ENCODE results near the gene ADARB2. TPM values are rescaled to one million over a fixed set of nuclear protein-coding genes. Genes with fewer than 3 reads are reported as not detected.
A peak's percentile ranks its signal among the peaks of the same experiment; 100 is the strongest.

ADARB2 gene
- total and polyA plus RNA-seq, 4 donors = 0.22 to 1.3 (median 0.55) TPM

- H3K27ac ChIP-seq (ENCODE audit: low read depth in 1 of 2, low read length in 1 of 2) = no peak overlapping the region
- H3K27me3 ChIP-seq (ENCODE audit: control insufficient read depth in 3 of 3, insufficient read depth in 3 of 3, low read length in 2 of 3) = peaks cover 0 to 2% (median 0%) of the 10 kb centered on the region in 3 donors
- no peak for TF ChIP-seq CTCF (IDR thresholded peaks at IDR 0.05; ENCODE audit: control extremely low read depth, extremely low read depth)
- no peak overlapping the region for H3K9ac ChIP-seq (ENCODE audit: insufficient read depth in 1 of 2, low read length in 2 of 2)
- WGBS, 2 donors = 50 to 63% methylated on average over 9 of the region's 9 CpGs
- ATAC-seq (ENCODE audit: insufficient read depth, low FRiP score) = no peak
- H3K4me1 ChIP-seq (ENCODE audit: control insufficient read depth in 5 of 5, insufficient read depth in 5 of 5, low read length in 5 of 5) = peaks cover 0 to 15% (median 0%) of the 10 kb centered on the region in 5 donors
- peaks cover 0 to 3% (median 0%) of the 10 kb centered on the region in 4 donors for H3K9me3 ChIP-seq (ENCODE audit: control insufficient read depth in 4 of 4, insufficient read depth in 3 of 4, low read length in 3 of 4)
- DNase-seq = peak in 2 of 3 donors; percentile 23 to 33
- no peaks in the 10 kb centered on the region for H3K36me3 ChIP-seq (ENCODE audit: control insufficient read depth in 4 of 4, insufficient read depth in 4 of 4, low read length in 4 of 4)
- H3K4me3 ChIP-seq = no peak overlapping the region
Measured at GRCh38 chr10:1552406-1552805, 184.9 kb downstream of the ADARB2 start.

GRCh38 chr10:1551636-1552338, 185.5 kb downstream of the ADARB2 start:
- no peak overlapping the region for H3K27ac ChIP-seq (ENCODE audit: low read depth in 1 of 2, low read length in 1 of 2)

GRCh38 chr10:1550616-1551015, 186.7 kb downstream of the ADARB2 start:
- no peaks in the 10 kb centered on the region for H3K36me3 ChIP-seq (ENCODE audit: control insufficient read depth in 4 of 4, insufficient read depth in 4 of 4, low read length in 4 of 4)
- DNase-seq = no peak
- no peak overlapping the region for H3K4me3 ChIP-seq
- H3K27me3 ChIP-seq (ENCODE audit: control insufficient read depth in 3 of 3, insufficient read depth in 3 of 3, low read length in 2 of 3) = peaks cover 0 to 2% (median 0%) of the 10 kb centered on the region in 3 donors
- H3K9ac ChIP-seq (ENCODE audit: insufficient read depth in 1 of 2, low read length in 2 of 2) = no peak overlapping the region
- TF ChIP-seq CTCF (IDR thresholded peaks at IDR 0.05; ENCODE audit: control extremely low read depth, extremely low read depth) = no peak
- H3K9me3 ChIP-seq (ENCODE audit: control insufficient read depth in 4 of 4, insufficient read depth in 3 of 4, low read length in 3 of 4) = peaks cover 0 to 3% (median 0%) of the 10 kb centered on the region in 4 donors
- H3K27ac ChIP-seq (ENCODE audit: low read depth in 1 of 2, low read length in 1 of 2) = no peak overlapping the region
- ATAC-seq (ENCODE audit: insufficient read depth, low FRiP score) = no peak
- H3K4me1 ChIP-seq (ENCODE audit: control insufficient read depth in 5 of 5, insufficient read depth in 5 of 5, low read length in 5 of 5) = peaks cover 0 to 15% (median 0%) of the 10 kb centered on the region in 5 donors
- WGBS, 2 donors = 87 to 89% methylated on average over 15 of the region's 15 CpGs

More at GRCh38 chr10:1551636-1552338, 185.5 kb downstream of the ADARB2 start:
- Histone ChIP-seq H3K9ac (ENCODE audit: insufficient read depth in 1 of 2, low read length in 2 of 2) (no peak overlapping the region), H3K36me3 (ENCODE audit: control insufficient read depth in 4 of 4, insufficient read depth in 4 of 4, low read length in 4 of 4) (no peaks in the 10 kb centered on the region), H3K4me1 (ENCODE audit: control insufficient read depth in 5 of 5, insufficient read depth in 5 of 5, low read length in 5 of 5) (peaks cover 0 to 15% (median 0%) of the 10 kb centered on the region in 5 donors), H3K27me3 (ENCODE audit: control insufficient read depth in 3 of 3, insufficient read depth in 3 of 3, low read length in 2 of 3) (peaks cover 0 to 2% (median 0%) of the 10 kb centered on the region in 3 donors), H3K9me3 (ENCODE audit: control insufficient read depth in 4 of 4, insufficient read depth in 3 of 4, low read length in 3 of 4) (peaks cover 0 to 3% (median 0%) of the 10 kb centered on the region in 4 donors), H3K4me3 (no peak overlapping the region)
- ATAC-seq (ENCODE audit: insufficient read depth, low FRiP score) = no peak
- no peak for DNase-seq
- no peak for TF ChIP-seq CTCF (IDR thresholded peaks at IDR 0.05; ENCODE audit: control extremely low read depth, extremely low read depth)
- WGBS, 2 donors = 87 to 88% methylated on average over 18 of the region's 18 CpGs
